IPS-11a (cell line): ENCODE data around the gene ETV5.

ENCODE experiments used
- H3K4me3 ChIP-seq: one replicate; pipeline ENCODE4 v1.5.1; 2013; ENCODE audit warnings: low read depth, low read length, control low read depth

ETV5 gene

DNA sequence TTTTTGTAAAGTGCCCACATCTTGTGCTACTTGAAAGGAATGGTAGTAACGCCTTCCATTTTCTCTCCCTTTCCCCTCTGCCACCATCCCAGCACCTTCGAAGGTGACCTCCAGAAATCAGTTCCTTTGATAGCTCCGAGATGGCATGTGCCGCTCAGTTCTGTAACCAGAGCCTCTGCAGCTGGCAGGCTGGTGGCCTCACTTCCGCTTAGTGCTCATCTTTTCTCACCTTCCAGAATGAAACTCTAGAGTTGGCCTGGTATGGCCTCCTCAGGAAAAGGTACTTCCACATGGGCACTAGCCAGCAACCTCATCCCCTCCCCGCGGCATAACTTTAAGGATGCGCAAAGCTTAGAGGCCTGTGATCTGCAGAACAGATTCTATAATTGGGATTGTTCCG is 38.8 kb downstream of the ETV5 start:
- no peak overlapping the region for H3K4me3 ChIP-seq

DNA sequence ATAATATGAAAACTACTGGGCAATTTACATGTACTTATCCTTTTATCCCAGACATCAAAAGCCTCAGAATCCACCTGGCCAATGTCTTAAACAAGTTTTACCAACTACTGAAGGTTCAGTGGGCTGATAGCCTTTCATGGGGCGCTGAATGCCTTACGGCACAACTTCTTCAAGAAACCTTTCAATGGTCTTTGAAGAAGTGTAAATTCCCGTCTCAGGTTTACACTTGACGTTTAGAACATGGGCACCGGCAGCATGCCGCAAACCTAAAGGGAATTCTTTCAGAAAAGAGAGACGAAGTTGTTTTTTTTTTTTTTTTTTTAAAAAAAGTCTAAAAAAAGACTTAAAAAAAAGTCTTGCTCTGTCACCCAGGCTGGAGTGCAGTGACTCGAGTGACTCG is 39.7 kb downstream of the ETV5 start:
- H3K4me3 ChIP-seq: no peak overlapping the region

DNA sequence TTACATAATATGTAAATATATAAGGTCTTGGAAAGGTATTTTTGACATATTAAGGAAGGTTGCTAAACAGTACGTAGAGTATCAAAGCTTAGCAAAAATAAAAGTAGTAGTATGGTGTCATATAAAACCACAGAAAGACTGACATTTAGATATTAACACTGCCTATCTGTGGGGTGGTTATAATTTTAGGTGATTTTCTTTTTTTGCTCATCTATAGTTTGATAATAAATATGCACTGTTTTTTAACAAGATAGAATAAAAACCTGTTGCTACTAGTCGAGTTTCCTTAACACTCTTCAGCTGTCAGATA is 40.7 kb downstream of the ETV5 start:
- H3K4me3 ChIP-seq: no peak overlapping the region

DNA sequence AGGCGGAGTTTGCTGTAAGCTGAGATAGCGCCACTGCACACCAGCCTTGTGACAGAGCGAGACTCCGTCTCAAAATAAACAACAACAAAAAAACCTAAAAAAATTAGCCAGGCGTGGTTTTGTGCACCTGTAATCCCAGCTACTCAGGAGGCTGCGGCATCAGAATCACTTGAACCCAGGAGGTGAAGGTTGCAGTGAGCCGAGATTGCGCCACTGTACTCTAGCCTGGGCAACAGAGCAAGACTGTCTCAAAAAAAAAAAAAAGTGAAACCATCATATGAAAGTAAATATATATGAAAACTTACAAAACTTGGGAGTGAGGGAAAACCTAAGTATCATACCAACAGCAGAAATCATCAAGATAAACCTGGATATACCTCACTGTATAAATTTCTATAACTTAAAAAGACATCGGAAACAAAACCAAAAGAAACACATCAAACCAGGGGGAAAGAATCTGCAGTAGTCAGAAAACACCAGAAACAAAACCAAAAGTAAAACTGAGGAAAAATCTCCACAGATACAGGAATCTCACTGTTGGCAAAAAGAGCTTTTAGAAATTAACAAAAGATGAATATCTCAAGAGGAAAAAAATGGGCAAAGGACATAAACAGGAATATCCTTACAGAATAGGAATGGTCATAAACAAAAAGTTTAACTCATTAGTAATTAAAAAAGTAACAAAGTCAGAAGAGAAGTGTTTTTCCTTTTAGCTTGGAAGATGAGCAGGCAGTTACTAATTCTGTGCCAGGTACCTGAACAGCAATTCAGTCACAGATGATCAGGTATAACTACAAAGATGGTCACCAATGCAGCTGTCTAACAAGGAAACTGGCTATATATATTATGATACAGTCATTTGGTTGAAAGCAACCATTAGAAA is 41.3 kb downstream of the ETV5 start:
- no peak overlapping the region for H3K4me3 ChIP-seq

DNA sequence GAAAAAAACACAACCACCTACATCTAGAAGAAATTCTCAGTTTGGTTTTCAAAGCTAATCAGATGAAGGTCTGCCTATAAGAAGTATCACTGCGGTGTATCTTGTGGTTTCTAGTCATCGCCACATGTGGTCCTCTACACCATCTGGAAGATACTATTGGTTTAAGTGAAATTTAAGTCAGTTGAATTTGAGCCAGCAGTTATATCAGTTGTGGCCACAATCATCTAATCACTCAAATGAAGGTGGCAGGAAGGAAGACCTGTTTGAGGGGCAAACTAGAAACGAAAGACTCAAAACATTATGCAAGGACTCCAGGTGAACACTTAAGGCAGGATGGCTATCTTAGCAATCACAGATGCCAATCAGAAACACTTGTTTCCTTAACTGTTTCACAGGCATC is 48.7 kb downstream of the ETV5 start:
- no peak overlapping the region for H3K4me3 ChIP-seq

- H3K4me3 ChIP-seq: no peak overlapping the region
Observed at GRCh38 chr3:186059192-186059591, 49.7 kb downstream of the ETV5 start.

GRCh38 chr3:186058225-186058624 is 50.7 kb downstream of the ETV5 start:
- no peak overlapping the region for H3K4me3 ChIP-seq

DNA sequence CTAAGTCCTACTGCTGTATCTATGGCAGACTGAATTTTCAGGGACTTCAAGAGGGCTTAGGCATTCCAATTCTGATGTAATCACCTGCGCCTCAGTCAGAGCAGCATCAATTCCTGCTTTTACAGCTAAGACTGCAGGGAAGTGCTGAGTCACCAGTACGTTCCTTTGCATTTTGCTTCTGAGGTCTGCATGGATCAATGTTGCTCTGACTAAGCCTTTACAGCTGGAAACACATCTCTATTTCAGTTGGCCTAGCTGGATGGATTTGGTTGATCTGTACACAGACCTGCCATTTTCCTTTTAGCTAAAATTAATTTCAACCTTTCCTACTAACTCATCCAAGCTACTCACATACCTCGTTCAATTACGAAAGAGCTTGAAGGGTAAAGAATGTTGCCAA is 51.3 kb downstream of the ETV5 start:
- H3K4me3 ChIP-seq: no peak overlapping the region

DNA sequence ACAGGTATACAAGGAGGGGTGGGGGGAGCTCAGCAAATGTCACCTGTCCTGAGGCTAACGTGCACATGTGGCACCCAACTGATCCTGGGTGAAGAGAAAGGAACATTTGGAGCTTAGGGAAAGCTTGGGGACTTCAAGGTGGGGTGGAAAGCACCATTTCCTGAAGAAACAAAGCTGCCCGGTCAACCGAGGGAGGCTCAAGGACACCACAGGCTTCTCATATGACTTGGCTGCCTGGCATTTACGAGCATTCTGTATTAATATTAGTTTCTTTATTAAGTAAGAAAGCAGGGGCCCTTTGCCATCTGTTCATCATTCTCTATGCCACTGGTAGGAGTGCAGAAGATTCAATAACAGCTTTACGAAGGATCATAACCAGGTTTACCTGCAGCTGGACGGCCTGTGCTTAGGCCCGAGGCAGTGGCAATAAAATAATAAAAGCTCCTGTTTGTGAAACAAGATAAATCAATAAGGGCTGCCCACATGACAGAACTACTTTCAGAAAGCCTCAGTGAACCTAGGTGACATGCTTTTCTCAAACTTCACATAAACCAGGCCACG is 54.0 kb downstream of the ETV5 start:
- H3K4me3 ChIP-seq: no peak overlapping the region

- H3K4me3 ChIP-seq: no peak overlapping the region
Observed at GRCh38 chr3:186053954-186054791, 54.7 kb downstream of the ETV5 start.

DNA sequence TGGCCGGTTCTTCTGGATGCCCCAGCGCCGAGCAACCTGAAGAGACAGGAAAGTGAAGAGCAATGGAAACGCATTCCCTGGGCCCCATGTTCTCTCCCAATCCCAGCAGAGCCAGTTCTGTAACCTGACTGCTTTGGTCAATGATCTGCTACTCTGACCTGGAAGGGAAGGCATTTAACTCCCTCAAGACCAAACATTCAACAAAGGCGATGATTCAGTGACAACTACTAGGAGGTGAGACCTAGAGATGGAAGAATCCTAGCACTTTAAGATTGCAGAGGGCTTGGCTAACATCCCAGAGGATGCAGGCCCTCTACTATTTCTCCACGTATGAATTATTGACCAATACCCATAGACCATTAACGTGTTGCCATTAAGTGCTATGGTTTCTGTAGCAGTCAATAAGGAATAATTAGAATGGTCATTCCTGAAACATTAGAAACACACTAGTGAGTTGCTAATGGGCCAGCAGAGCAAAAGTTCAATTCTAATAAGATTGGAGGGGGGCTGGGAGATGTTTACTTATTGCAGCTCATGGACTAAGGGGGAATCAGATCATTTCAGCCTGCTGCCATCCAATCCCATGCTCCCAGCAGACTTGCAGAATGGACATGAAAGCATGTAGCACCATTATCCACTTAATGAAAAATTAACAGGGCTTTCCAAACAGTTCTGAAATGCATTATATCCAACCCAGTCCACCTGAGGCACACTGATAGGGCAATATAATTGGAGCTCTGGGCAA is 56.6 kb downstream of the ETV5 start:
- no peak overlapping the region for H3K4me3 ChIP-seq

DNA sequence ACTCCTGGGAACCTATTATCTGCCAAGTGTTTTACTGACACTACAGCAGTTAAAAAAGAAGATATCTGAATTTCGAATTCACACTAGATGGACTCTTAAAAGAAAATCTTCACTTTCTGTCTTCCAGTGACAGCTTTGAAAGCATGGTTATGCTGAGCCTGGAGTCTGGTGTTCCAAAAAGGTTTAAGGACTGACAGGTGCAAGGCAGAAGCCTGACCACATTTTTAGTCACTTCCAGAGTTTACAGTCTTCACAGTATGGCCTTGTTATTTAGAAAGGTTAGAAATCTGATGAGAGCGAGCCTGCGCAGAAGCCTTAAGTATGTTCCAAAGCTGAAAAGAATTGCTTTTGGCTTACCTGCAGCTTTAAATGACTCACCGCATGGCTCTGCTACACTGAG is 59.9 kb downstream of the ETV5 start:
- H3K4me3 ChIP-seq: no peak overlapping the region

DNA sequence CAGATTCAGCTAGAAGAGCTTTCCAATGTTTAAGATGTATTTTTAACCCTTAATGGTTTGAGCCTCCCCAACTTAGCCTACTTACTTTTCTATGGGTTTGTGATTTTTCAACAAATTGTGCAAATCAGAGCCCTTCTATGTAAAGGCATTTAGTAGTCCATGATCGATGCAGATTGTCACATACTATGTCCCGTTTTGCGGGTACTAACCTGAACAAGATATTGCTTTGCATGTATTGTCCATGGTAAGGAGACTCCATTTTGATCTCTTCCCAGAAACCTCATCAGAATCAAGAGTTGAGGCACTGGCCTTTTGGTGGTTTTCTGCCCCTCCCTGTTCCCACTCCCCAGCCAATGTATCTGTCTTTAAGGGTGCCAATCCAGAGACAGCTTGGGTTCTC is 60.8 kb downstream of the ETV5 start:
- no peak overlapping the region for H3K4me3 ChIP-seq

DNA sequence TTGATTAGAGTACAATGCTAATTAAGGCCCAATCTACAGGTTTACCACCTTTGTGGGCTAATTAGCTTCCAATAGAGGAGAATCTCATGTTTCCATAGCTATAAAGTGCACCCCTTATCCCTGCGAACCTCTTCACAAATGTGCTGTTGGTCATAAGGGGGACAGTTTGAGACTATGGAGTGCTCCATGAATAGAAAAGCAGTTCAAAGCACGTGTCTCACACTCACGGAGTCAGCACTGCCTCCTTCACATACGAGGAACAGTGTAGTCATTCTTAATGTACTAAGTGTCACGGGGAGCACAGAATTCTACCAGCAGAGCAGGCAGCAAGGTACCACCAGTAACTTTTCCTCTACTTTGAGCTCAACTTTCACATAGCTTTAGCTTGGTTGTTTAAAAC is 62.1 kb downstream of the ETV5 start:
- no peak overlapping the region for H3K4me3 ChIP-seq

DNA sequence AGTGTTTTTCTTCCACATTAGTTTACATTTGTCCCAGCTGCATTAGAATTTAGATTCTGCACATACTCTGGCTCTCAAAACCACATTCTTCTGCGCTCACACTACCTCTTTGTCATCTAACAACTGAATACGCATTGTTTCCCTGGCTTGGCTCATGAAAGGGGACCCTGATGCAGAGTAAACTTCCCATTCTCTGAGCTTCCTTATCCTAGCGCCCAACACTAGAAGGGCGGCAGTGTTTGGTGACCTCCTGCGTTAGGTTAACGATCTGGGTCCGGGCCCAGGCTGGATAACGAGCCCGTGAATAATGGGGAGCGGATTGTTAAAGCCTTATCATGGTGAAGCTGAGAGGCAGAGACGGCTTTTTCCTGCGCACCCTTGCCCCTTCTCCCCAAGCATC is 63.9 kb downstream of the ETV5 start:
- no peak overlapping the region for H3K4me3 ChIP-seq

DNA sequence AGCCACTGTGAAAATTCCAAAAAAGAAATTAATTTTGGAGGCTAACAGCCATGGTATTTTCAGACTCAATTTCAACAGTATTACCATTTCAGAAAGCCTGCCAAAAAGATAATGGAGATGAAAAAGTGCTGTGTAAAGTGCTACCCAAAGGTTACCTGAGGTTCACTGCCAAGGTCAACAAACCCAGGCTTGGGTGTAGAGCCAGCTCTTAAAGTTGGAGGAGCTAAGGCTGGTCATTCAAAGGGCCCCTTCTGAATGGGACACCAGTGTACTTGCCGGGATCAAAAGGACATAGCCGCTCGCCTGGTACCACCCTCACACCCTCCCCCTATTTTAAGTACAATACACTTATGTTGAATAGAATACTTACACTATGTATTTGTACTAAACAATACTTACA is 64.5 kb downstream of the ETV5 start:
- no peak overlapping the region for H3K4me3 ChIP-seq

DNA sequence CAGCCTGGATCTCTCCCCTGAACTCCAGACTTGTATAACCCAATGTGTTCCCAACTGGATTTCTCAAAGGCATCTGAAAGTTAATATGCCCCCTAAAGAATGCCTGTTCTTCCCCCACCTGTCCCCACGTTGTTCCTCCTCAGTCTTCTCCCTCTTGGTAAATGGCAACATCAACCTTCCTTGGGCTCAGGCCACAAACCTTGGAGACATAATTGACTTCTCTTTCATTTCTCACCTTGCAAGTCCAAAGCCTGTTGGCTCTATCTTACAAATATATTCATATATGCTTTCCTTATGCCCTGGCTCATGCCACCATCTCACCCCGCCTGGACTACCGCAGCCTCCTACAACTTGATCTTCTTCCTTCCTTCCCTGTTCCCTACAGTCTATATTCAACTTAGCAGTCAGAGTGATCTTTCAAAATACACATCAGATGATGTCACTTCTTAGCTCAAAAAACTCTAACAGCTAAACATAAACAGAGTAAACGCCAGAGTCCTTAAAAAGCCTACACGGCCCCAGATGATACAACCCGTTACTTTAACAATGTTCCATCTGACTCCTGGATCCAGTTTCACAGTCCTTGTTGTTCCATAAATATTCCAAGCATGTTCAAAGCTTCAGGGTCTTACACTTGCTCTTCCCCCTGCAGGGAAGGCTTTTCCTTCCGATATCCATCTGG is 66.2 kb downstream of the ETV5 start:
- no peak overlapping the region for H3K4me3 ChIP-seq

- no peak overlapping the region for H3K4me3 ChIP-seq
Observed at GRCh38 chr3:186042036-186042435, 66.9 kb downstream of the ETV5 start.

GRCh38 chr3:186038360-186038759 is 70.5 kb downstream of the ETV5 start:
- no peak overlapping the region for H3K4me3 ChIP-seq

DNA sequence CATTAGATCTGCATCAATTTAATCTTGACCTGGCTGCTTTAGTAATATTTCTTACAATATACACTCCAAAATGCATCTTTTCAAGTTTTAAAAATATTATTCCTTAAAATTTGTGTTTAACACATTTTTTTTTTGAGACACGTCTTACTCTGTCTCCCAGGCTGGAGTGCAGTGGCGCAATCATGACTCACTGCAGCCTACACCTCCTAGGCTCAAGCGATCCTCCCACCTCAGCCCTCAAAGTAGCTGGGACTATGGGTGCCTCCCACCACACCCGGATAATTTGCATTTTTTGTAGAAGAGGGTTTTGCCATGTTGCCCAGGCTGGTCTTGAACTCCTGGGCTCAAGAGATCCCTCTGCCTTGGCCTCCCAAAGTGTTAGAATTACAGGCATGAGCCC is 73.6 kb downstream of the ETV5 start:
- no peak overlapping the region for H3K4me3 ChIP-seq

- H3K4me3 ChIP-seq: no peak overlapping the region
Observed at GRCh38 chr3:186032321-186032720, 76.6 kb downstream of the ETV5 start.
